Activated CD4-positive, alpha-beta T cell treated with anti-CD3 and anti-CD28 coated beads for 36 hours (primary cell): ENCODE results near the gene STT3A. TPM values are rescaled to one million over a fixed set of nuclear protein-coding genes. Genes with fewer than 3 reads are reported as not detected.

Experiments
- ATAC-seq: fragments of 200-7000 bp; cut with Tn5 transposase; one replicate; pipeline ENCODE4 v1.10.0; 2021; ENCODE audit warnings: mild to moderate bottlenecking, moderate library complexity
- CTCF ChIA-PET: fragments of 350-600 bp; sonication (Branson Sonifier 250); formaldehyde crosslinking; loops from one replicate; lab custom pipeline; 2021; ENCODE audit warnings: antibody characterized with exemption; lab: Charles Lee
- POLR2A ChIA-PET: fragments of 350-600 bp; sonication (Branson Sonifier 250); formaldehyde crosslinking; loops from one replicate; lab custom pipeline; 2021; ENCODE audit warnings: antibody characterized with exemption, inconsistent platforms; lab: Charles Lee
- DNase-seq: peaks from one replicate; pipeline ENCODE4 v3.0.0-alpha.2; 2020
- H3K27ac Mint-ChIP-seq: one replicate; pipeline ENCODE4 v1.8.0; 2021; ENCODE audit warnings: mixed read lengths
- H3K27me3 Mint-ChIP-seq: one replicate; pipeline ENCODE4 v1.8.0; 2021; ENCODE audit warnings: mixed read lengths
- H3K36me3 Mint-ChIP-seq: one replicate; pipeline ENCODE4 v1.8.0; 2021; ENCODE audit warnings: low read depth, mixed read lengths
- H3K4me1 Mint-ChIP-seq: one replicate; pipeline ENCODE4 v1.8.0; 2021; ENCODE audit warnings: mixed read lengths
- H3K4me3 Mint-ChIP-seq: one replicate; pipeline ENCODE4 v1.8.0; 2021; ENCODE audit warnings: mild to moderate bottlenecking, moderate library complexity, mixed read lengths
- H3K9me3 Mint-ChIP-seq: one replicate; pipeline ENCODE4 v1.8.0; 2021; ENCODE audit warnings: low read depth, mixed read lengths
- intact Hi-C, 2 experiments: fragments of 100-400 bp; cut with DNase I in 1 of 2; cut with micrococcal nuclease in 1 of 2; formaldehyde crosslinking; loops; one replicate each; pipeline versions ENCODE4 v1.14.2 to v1.15.1; 2022 to 2024; cut with DNase I, micrococcal nuclease
- total RNA-seq, 2 experiments: library from RNA; stranded (reverse); gene quantifications; one replicate each; pipeline ENCODE4 v1.2.3, GENCODE V29; 2021

The STT3A gene
- total RNA-seq, 2 experiments from 2014 or later: 127 to 128 TPM

DNA sequence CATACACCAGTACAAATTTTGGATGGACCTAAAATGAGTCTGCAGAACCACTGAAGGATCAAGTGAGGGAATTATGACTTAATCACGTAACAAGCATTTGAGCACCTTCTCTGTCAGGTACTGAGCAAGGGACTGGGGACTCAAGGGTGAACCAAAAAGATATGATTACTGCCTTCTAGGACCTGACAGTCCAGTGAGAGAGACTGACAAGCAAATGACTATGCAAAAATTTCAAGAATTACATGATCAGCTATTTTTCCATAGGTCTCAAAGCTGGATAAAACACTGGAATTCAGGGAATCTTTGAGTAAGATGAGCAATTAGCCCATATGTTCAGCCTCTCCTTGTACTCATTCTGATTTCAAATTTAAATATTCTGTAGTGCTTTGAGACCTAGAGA lies 5.2 kb upstream of the STT3A start:
- DNase-seq: no peak
- Mint-ChIP-seq H3K27ac (no peak overlapping the region), H3K4me3 (no peak overlapping the region), H3K9me3 (no peaks in the 10 kb centered on the region), H3K27me3 (no peaks in the 10 kb centered on the region), H3K4me1 (peaks cover 17% of the 10 kb centered on the region), H3K36me3 (peaks cover 16% of the 10 kb centered on the region)
- intact Hi-C loops: no loop called here
- ChIA-PET POLR2A (no interaction called here), CTCF (interaction anchor here (1.0 kb wide), 1 partner anchor 38 kb away, joined by 3 read pairs; no protein-coding TSS in a partner anchor)
- ATAC-seq: no peak

DNA sequence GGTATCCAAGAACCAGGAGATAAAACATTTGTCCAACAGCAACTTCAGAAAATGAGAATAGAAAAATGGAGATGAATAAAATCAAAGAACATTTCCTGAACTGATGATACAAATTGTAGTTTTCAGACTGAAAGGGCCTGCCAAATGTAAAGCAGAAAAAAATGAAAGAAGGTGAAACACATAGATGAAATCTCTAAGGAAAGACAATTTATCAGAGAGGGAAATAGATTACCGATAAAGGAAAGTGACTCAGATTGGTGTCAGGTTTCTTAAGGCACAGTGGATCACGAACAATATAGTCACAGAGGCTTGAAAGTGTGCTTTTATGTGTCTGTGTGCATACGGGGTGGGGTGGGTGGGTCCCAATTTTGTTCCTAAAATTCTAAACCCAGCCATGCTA lies 4.1 kb upstream of the STT3A start:
- H3K36me3 Mint-ChIP-seq: peaks cover 17% of the 10 kb centered on the region
- ChIA-PET POLR2A (no interaction called here), CTCF (interaction anchor here (1.0 to 2.4 kb wide), 2 partner anchors 37 to 39 kb away, joined by 3 to 7 read pairs; no protein-coding TSS in a partner anchor)
- no peaks in the 10 kb centered on the region for H3K9me3 Mint-ChIP-seq
- H3K4me3 Mint-ChIP-seq: no peak overlapping the region
- H3K4me1 Mint-ChIP-seq: peaks cover 18% of the 10 kb centered on the region
- intact Hi-C loops: no loop called here
- no peaks in the 10 kb centered on the region for H3K27me3 Mint-ChIP-seq
- DNase-seq (no peak), ATAC-seq (no peak)
- H3K27ac Mint-ChIP-seq: peak overlapping the region; percentile 17

DNA sequence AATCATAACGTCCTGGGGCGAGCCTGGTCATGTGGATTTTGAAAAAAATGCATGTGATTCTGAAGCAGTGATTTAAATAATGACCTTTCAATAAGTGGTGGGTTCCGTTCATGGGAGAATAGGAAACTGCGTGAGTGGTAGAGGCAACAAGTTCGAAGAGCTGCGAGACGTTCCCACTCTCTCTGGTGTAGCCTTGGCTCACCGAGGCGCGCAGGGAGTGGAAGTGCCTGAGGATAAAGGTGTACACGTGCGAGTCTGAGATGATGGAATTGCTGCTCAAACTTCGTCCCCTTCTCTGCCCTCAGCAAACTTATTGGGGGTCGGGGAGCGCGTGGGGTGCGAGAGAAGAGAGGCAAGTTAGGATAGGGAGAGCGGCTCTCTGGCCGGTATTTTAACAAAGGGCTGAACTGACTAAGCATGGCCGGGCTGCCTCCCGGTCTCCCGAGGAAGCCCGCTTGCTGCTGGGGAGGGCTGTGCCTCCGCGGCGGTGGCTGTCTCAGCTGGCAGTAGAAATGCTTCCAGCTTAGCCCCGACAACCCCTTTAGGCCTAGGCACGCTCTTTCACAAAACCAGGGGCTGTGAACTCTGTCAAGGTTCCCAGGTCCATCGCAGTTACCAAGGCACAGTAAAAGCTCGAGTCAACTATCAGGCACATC lies 875 bp upstream of the STT3A start:
- Mint-ChIP-seq H3K4me3 (peak overlapping the region; percentile 97), H3K4me1 (peaks cover 44% of the 10 kb centered on the region), H3K36me3 (peaks cover 26% of the 10 kb centered on the region), H3K27me3 (no peaks in the 10 kb centered on the region), H3K9me3 (no peaks in the 10 kb centered on the region), H3K27ac (peak overlapping the region; percentile 95)
- ChIA-PET POLR2A (interaction anchor here (0.5 to 2.7 kb wide), 7 partner anchors 11 to 969 kb away, joined by 3 to 18 read pairs (median 5); partner anchors contain the start of genes CHEK1, EI24 and TBRG1), CTCF (interaction anchor here (1.0 to 3.9 kb wide), 4 partner anchors 21 to 638 kb away, joined by 3 to 19 read pairs (median 6); partner anchors contain the start of genes CCDC15, CHEK1 and EI24)
- DNase-seq: peak; percentile 60
- intact Hi-C loops: loop anchor here (1.0 to 5.0 kb wide), 9 partner anchors 22 to 691 kb away; partner anchors contain the start of genes CHEK1 (in 2 of the 2), EI24 (in 2 of the 2), HYLS1 (in 2 of the 2) and FAM118B (in 1 of the 2)
- peak; percentile 20 for ATAC-seq

DNA sequence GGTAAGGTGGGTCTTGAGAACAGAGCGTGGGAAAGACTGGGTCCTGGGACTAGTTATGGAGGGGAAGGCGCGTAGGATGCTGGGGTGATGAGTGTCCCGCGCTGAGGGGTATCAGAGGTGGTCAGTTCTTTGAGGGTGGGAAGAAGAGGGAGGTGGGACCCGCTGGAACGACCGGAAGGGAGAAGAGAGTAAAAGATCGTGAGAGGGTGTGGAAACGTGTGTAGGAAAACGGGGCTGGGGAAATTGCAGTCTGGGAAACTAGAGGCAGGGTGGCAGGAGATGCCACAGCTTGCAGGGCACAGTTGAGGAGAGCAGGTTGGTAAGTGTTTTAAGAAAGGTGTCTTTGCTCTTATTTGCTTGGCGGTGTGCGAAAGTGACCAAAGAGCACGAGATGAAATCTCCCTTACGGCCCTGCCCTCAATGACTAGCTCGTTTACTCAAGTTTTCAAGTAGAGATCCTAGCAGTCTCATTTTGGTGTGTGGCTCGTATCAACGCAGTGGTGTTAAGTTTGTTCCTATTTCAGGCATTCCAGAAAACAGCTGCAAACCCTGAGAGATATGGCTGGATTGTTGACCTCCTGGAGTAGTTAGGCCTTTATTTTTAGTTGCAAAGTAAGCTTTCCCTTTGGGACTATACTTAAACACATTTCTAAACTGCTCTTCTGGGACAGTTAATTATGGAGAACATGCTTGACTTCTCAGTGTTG lies 615 bp downstream of the STT3A start:
- Mint-ChIP-seq H3K27ac (peak overlapping the region; percentile 95), H3K9me3 (no peaks in the 10 kb centered on the region), H3K4me3 (peak overlapping the region; percentile 97), H3K36me3 (peaks cover 36% of the 10 kb centered on the region), H3K4me1 (peaks cover 47% of the 10 kb centered on the region), H3K27me3 (no peaks in the 10 kb centered on the region)
- POLR2A ChIA-PET: interaction anchor here (2.0 to 2.7 kb wide), 2 partner anchors 23 to 33 kb away, joined by 9 to 18 read pairs; partner anchors contain the start of genes CHEK1 and EI24
- intact Hi-C loops: loop anchor here in 1 of 2 experiments (2.0 to 5.0 kb wide), 2 partner anchors 676 to 689 kb away; partner anchors contain the start of genes FOXRED1, SRPRA and TIRAP
- DNase-seq (no peak), ATAC-seq (peak; percentile 3)
- CTCF ChIA-PET: interaction anchor here (0.7 to 3.9 kb wide), 4 partner anchors 10 to 799 kb away, joined by 3 to 19 read pairs (median 5); partner anchors contain the start of gene EI24

DNA sequence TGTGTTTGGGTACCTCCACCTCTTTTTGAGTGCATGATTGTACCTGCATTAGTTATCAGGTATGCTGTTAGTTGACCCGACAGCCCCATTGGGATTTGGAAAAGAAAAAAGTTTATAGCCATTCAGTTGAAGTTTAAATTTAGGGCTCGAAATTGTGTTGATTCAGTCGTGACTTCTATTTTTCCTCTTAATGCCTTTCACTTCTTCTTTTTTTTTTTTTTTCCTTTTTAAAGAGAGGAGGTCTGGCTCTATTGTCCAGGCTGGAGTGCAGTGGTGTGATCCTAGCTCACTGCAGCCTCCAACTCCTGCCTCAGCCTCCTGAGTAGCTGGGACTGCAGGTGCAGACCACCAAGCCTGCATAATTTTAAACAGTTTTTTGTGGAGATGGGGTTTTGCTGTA lies 2.3 kb downstream of the STT3A start:
- peaks cover 38% of the 10 kb centered on the region for H3K4me1 Mint-ChIP-seq
- H3K4me3 Mint-ChIP-seq: peak overlapping the region; percentile 97
- CTCF ChIA-PET: interaction anchor here (0.8 to 1.2 kb wide), 2 partner anchors 25 to 61 kb away, joined by 3 read pairs; partner anchors contain the start of gene EI24
- H3K27ac Mint-ChIP-seq: peak overlapping the region; percentile 47
- intact Hi-C loops: loop anchor here in 1 of 2 experiments (5.0 kb wide), 1 partner anchor 687 kb away; the partner anchor contains the start of gene TIRAP
- no peak for ATAC-seq
- no peaks in the 10 kb centered on the region for H3K9me3 Mint-ChIP-seq
- peaks cover 43% of the 10 kb centered on the region for H3K36me3 Mint-ChIP-seq
- POLR2A ChIA-PET: no interaction called here
- H3K27me3 Mint-ChIP-seq: no peaks in the 10 kb centered on the region
- no peak for DNase-seq

DNA sequence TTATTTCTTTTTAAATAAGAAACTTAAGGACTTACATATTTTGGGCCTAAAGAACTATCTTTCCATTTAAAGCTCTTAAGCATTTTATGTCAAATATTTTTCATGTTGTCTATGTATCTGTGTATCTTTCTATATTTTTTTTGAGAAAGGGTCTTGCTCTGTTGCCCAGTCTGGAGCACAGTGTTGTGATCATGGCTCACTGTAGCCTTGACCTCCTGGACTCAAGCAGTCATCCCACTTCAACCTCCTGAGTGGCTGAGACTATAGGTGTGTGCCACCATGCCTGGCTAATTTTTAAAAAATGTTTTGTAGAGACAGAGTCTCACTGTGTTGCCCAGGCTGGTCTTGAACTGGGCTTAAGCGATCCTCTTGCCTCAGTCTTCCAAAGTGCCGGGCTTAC lies 8.0 kb downstream of the STT3A start:
- Mint-ChIP-seq H3K4me3 (no peak overlapping the region), H3K4me1 (peaks cover 10% of the 10 kb centered on the region), H3K27ac (no peak overlapping the region), H3K36me3 (peaks cover 58% of the 10 kb centered on the region), H3K9me3 (no peaks in the 10 kb centered on the region), H3K27me3 (no peaks in the 10 kb centered on the region)
- ChIA-PET CTCF (no interaction called here), POLR2A (no interaction called here)
- intact Hi-C loops: no loop called here
- no peak for DNase-seq
- no peak for ATAC-seq

DNA sequence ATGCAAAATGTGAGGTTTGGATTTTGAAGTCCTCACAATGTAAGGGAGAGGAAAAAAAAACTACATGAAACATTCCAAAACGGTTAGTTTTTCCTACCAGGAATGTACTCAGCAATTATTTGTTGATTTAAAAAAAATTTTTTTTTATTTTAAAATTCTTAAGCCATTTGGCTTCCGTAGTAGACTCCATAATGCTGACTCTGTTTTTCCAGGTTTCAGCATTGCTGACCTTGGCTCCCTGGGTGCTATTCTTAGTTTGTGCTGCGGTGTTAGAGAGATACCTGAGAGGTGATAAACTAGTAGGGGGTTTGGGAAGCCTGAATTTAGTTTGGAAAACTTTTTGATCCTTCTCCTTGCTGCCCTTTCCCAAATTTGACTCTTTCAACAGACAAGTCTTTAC lies 10.6 kb downstream of the STT3A start:
- H3K27me3 Mint-ChIP-seq: no peaks in the 10 kb centered on the region
- no peak overlapping the region for H3K4me3 Mint-ChIP-seq
- no peak overlapping the region for H3K27ac Mint-ChIP-seq
- peaks cover 54% of the 10 kb centered on the region for H3K36me3 Mint-ChIP-seq
- DNase-seq (no peak), ATAC-seq (no peak)
- CTCF ChIA-PET: interaction anchor here (1.4 kb wide), 1 partner anchor 10 kb away, joined by 7 read pairs; the partner anchor contains the start of gene STT3A
- no peaks in the 10 kb centered on the region for H3K9me3 Mint-ChIP-seq
- intact Hi-C loops: no loop called here
- POLR2A ChIA-PET: no interaction called here
- no peaks in the 10 kb centered on the region for H3K4me1 Mint-ChIP-seq

DNA sequence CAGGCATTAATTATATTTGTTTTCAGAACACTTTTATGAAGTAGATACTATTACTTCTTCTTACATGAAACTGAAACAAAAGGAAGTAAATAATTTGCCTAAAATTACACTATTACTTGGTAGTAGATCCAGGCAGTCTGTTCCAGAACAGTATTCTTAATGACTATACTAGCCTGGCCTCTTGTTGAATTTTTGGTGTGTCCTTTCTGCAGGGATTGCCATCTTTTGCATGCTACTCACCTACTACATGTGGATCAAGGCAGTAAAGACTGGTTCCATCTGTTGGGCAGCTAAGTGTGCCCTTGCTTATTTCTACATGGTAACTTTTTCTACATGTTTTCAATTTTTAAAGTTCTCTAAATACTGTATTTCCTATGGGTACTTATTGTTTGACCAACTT lies 12.8 kb downstream of the STT3A start:
- Mint-ChIP-seq H3K36me3 (peaks cover 59% of the 10 kb centered on the region), H3K9me3 (no peaks in the 10 kb centered on the region), H3K27ac (no peak overlapping the region), H3K27me3 (no peaks in the 10 kb centered on the region), H3K4me1 (no peaks in the 10 kb centered on the region), H3K4me3 (no peak overlapping the region)
- ATAC-seq: no peak
- ChIA-PET CTCF (no interaction called here), POLR2A (no interaction called here)
- no peak for DNase-seq
- intact Hi-C loops: no loop called here

DNA sequence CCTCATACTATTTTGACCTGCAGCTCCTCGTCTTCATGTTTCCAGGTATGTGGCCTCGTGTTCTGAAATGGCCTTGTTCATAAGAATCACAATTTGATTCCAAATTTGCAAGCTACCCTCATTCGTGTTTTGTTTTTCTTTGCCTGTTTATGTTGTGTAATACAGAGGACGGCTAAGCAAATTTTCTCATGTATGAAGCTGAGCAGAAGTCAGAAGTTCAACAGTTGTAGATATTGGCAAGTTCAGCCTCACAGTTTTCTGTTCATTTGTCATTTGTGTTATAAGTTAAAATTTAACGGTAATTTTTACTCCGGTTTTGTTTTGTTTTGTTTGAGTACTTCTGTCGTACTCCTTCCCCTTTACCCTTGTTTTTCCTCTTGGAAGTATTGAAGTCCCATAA lies 16.9 kb downstream of the STT3A start:
- POLR2A ChIA-PET: no interaction called here
- intact Hi-C loops: no loop called here
- Mint-ChIP-seq H3K4me1 (peaks cover 7% of the 10 kb centered on the region), H3K27me3 (no peaks in the 10 kb centered on the region), H3K27ac (no peak overlapping the region), H3K36me3 (peaks cover 62% of the 10 kb centered on the region), H3K4me3 (no peak overlapping the region), H3K9me3 (no peaks in the 10 kb centered on the region)
- no peak for ATAC-seq
- DNase-seq: no peak
- CTCF ChIA-PET: interaction anchor here (1.1 kb wide), 1 partner anchor 39 kb away, joined by 3 read pairs; no protein-coding TSS in a partner anchor

DNA sequence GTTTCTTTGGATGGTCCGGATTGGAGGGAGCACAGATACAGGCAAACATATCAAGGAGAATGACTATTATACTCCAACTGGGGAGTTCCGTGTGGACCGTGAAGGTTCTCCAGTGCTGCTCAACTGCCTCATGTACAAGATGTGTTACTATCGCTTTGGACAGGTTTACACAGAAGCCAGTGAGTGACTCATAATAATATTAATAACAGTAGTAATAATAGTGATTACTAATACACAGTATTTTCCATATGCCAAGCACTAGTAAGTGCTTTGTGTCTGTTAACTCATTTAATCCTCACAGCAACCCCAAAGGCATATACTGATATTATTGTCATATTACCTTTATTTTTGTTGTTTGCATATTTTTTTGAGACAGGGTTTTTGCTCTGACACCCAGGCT lies 25.7 kb downstream of the STT3A start:
- ATAC-seq: no peak
- no peaks in the 10 kb centered on the region for H3K27me3 Mint-ChIP-seq
- ChIA-PET CTCF (no interaction called here), POLR2A (no interaction called here)
- H3K4me1 Mint-ChIP-seq: no peaks in the 10 kb centered on the region
- H3K27ac Mint-ChIP-seq: no peak overlapping the region
- H3K4me3 Mint-ChIP-seq: no peak overlapping the region
- intact Hi-C loops: no loop called here
- peaks cover 60% of the 10 kb centered on the region for H3K36me3 Mint-ChIP-seq
- no peaks in the 10 kb centered on the region for H3K9me3 Mint-ChIP-seq
- no peak for DNase-seq

DNA sequence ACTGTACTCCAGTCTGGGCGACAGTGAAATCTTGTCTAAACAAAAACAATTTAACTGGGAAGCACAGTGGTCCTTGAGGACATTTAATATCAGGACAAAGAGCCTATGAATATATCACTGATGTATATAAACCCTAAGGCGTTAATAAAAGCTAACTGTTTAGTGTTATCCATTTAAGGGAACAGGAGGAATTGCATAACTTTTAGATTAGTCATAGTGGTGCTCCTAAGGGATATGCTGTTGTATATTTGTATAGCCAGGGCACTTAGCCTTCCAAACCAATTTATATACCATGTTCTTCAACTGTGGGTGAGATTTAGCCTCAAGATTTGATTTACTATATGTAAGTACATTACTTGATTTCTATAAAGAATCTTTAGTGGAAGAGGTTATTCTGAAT lies 29.3 kb downstream of the STT3A start:
- DNase-seq (no peak), ATAC-seq (no peak)
- H3K36me3 Mint-ChIP-seq: peaks cover 53% of the 10 kb centered on the region
- no peaks in the 10 kb centered on the region for H3K9me3 Mint-ChIP-seq
- no peaks in the 10 kb centered on the region for H3K27me3 Mint-ChIP-seq
- intact Hi-C loops: loop anchor here in 1 of 2 experiments (10.0 kb wide), 2 partner anchors 643 to 667 kb away; partner anchors contain the start of genes CCDC15, FOXRED1 and SRPRA
- no peak overlapping the region for H3K4me3 Mint-ChIP-seq
- ChIA-PET CTCF (interaction anchor here (1.2 to 1.4 kb wide), 2 partner anchors 11 to 47 kb away, joined by 3 read pairs; no protein-coding TSS in a partner anchor), POLR2A (no interaction called here)
- peaks cover 10% of the 10 kb centered on the region for H3K4me1 Mint-ChIP-seq
- H3K27ac Mint-ChIP-seq: no peak overlapping the region
